WTC11 (cell line): ENCODE data around the gene PTPRN2.

Source experiments
- NR2C2 ChIP-seq: sonication (generic); formaldehyde crosslinking; IDR thresholded peaks from 2 replicates; pipeline ENCODE4 v1.8.0; 2022; ENCODE audit warnings: mild to moderate bottlenecking, missing genetic modification reagents
- RELA ChIP-seq: sonication (generic); formaldehyde crosslinking; IDR thresholded peaks from 2 replicates; pipeline ENCODE4 v1.8.1; 2022; ENCODE audit warnings: missing genetic modification reagents, mild to moderate bottlenecking, borderline replicate concordance
- TP53 ChIP-seq: sonication (generic); formaldehyde crosslinking; IDR thresholded peaks from 2 replicates; pipeline ENCODE4 v1.8.1; 2023; ENCODE audit warnings: mild to moderate bottlenecking, missing genetic modification reagents
- ZNF219 ChIP-seq: sonication (generic); formaldehyde crosslinking; IDR thresholded peaks from 2 replicates; pipeline ENCODE4 v1.8.0; 2023; ENCODE audit warnings: missing genetic modification reagents, mild to moderate bottlenecking, borderline replicate concordance
- ZNF232 ChIP-seq: sonication (generic); formaldehyde crosslinking; IDR thresholded peaks from 2 replicates; pipeline ENCODE4 v1.8.0; 2022; ENCODE audit warnings: mild to moderate bottlenecking, missing genetic modification reagents
- TF ChIP-seq, protein P1 (sequence below): sonication (generic); formaldehyde crosslinking; IDR thresholded peaks from 2 replicates; pipeline ENCODE4 v1.8.0; 2022; ENCODE audit warnings: mild to moderate bottlenecking, missing genetic modification reagents
- TF ChIP-seq, protein P2 (sequence below): sonication (generic); formaldehyde crosslinking; IDR thresholded peaks from 2 replicates; pipeline ENCODE4 v1.8.1; 2023; ENCODE audit warnings: mild to moderate bottlenecking, missing genetic modification reagents
- TF ChIP-seq, protein P3 (sequence below): sonication (generic); formaldehyde crosslinking; IDR thresholded peaks from 2 replicates; pipeline ENCODE4 v1.8.0; 2022; ENCODE audit warnings: mild to moderate bottlenecking, missing genetic modification reagents
- TF ChIP-seq, protein P4 (sequence below): fragments of 200-600 bp; IDR thresholded peaks from 2 replicates; pipeline ENCODE4 v1.8.0; 2022; ENCODE audit warnings: antibody characterized with exemption
- TF ChIP-seq, protein P5 (sequence below): sonication (generic); formaldehyde crosslinking; IDR thresholded peaks from 2 replicates; pipeline ENCODE4 v1.8.0; 2023; ENCODE audit warnings: missing genetic modification reagents, mild to moderate bottlenecking, borderline replicate concordance

DNA sequence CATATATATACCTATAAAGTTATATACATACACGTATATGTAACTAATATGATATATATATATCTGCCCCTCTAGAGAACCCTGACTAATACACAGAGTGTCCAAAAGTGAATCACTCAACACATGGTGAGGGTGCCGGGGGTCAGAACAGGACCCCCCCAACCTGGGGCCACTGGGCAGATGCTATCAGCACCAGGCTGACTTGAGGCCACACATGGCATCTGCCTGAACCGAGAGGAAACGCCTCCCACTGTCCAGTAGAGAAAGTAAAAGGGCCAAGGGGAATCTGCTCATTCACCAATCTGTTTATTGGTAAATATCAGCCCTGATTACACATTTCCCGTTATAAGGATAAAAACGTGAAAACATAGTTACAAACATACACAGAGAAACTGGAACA lies 218.3 kb downstream of the PTPRN2 start:
- no peak for TF ChIP-seq NR2C2
- no peak for TF ChIP-seq ZNF232
- TF ChIP-seq ZNF219 (CRISPR knock-in tag), result no peak
- TF ChIP-seq, protein P1, sequence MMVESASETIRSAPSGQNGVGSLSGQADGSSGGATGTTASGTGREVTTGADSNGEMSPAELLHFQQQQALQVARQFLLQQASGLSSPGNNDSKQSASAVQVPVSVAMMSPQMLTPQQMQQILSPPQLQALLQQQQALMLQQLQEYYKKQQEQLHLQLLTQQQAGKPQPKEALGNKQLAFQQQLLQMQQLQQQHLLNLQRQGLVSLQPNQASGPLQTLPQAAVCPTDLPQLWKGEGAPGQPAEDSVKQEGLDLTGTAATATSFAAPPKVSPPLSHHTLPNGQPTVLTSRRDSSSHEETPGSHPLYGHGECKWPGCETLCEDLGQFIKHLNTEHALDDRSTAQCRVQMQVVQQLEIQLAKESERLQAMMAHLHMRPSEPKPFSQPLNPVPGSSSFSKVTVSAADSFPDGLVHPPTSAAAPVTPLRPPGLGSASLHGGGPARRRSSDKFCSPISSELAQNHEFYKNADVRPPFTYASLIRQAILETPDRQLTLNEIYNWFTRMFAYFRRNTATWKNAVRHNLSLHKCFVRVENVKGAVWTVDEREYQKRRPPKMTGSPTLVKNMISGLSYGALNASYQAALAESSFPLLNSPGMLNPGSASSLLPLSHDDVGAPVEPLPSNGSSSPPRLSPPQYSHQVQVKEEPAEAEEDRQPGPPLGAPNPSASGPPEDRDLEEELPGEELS (CRISPR knock-in tag), result no peak
- TF ChIP-seq, protein P2, sequence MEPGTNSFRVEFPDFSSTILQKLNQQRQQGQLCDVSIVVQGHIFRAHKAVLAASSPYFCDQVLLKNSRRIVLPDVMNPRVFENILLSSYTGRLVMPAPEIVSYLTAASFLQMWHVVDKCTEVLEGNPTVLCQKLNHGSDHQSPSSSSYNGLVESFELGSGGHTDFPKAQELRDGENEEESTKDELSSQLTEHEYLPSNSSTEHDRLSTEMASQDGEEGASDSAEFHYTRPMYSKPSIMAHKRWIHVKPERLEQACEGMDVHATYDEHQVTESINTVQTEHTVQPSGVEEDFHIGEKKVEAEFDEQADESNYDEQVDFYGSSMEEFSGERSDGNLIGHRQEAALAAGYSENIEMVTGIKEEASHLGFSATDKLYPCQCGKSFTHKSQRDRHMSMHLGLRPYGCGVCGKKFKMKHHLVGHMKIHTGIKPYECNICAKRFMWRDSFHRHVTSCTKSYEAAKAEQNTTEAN (CRISPR knock-in tag), result no peak
- TF ChIP-seq TP53 (CRISPR knock-in tag), result no peak
- TF ChIP-seq, protein P3, sequence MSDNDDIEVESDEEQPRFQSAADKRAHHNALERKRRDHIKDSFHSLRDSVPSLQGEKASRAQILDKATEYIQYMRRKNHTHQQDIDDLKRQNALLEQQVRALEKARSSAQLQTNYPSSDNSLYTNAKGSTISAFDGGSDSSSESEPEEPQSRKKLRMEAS (CRISPR knock-in tag), result no peak
- TF ChIP-seq, protein P4, sequence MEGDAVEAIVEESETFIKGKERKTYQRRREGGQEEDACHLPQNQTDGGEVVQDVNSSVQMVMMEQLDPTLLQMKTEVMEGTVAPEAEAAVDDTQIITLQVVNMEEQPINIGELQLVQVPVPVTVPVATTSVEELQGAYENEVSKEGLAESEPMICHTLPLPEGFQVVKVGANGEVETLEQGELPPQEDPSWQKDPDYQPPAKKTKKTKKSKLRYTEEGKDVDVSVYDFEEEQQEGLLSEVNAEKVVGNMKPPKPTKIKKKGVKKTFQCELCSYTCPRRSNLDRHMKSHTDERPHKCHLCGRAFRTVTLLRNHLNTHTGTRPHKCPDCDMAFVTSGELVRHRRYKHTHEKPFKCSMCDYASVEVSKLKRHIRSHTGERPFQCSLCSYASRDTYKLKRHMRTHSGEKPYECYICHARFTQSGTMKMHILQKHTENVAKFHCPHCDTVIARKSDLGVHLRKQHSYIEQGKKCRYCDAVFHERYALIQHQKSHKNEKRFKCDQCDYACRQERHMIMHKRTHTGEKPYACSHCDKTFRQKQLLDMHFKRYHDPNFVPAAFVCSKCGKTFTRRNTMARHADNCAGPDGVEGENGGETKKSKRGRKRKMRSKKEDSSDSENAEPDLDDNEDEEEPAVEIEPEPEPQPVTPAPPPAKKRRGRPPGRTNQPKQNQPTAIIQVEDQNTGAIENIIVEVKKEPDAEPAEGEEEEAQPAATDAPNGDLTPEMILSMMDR, result no peak
- no peak for TF ChIP-seq RELA (CRISPR knock-in tag)
- TF ChIP-seq, protein P5, sequence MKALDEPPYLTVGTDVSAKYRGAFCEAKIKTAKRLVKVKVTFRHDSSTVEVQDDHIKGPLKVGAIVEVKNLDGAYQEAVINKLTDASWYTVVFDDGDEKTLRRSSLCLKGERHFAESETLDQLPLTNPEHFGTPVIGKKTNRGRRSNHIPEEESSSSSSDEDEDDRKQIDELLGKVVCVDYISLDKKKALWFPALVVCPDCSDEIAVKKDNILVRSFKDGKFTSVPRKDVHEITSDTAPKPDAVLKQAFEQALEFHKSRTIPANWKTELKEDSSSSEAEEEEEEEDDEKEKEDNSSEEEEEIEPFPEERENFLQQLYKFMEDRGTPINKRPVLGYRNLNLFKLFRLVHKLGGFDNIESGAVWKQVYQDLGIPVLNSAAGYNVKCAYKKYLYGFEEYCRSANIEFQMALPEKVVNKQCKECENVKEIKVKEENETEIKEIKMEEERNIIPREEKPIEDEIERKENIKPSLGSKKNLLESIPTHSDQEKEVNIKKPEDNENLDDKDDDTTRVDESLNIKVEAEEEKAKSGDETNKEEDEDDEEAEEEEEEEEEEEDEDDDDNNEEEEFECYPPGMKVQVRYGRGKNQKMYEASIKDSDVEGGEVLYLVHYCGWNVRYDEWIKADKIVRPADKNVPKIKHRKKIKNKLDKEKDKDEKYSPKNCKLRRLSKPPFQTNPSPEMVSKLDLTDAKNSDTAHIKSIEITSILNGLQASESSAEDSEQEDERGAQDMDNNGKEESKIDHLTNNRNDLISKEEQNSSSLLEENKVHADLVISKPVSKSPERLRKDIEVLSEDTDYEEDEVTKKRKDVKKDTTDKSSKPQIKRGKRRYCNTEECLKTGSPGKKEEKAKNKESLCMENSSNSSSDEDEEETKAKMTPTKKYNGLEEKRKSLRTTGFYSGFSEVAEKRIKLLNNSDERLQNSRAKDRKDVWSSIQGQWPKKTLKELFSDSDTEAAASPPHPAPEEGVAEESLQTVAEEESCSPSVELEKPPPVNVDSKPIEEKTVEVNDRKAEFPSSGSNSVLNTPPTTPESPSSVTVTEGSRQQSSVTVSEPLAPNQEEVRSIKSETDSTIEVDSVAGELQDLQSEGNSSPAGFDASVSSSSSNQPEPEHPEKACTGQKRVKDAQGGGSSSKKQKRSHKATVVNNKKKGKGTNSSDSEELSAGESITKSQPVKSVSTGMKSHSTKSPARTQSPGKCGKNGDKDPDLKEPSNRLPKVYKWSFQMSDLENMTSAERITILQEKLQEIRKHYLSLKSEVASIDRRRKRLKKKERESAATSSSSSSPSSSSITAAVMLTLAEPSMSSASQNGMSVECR (CRISPR knock-in tag), result no peak
